HepG2 (cell line): Measurements from ENCODE around the gene ARTN. TPM values are rescaled to one million over a fixed set of nuclear protein-coding genes. Genes with fewer than 3 reads are reported as not detected.
A peak's percentile ranks its signal among the peaks of the same experiment; 100 is the strongest.

Experiments
- ATAC-seq: fragments of 200-7000 bp; cut with Tn5 transposase; 3 replicates; pipeline ENCODE4 v1.9.1; 2020; ENCODE audit warnings: mild to moderate bottlenecking, moderate library complexity
- BruUV-seq: library from RNA; stranded (reverse); fragments of 400-500 nt; replicated peaks from 2 replicates; lab custom pipeline; 2021; lab: Mats Ljungman, UMichigan
- CTCF ChIA-PET: fragments of 300-600 bp; formaldehyde crosslinking; extraction: SDS; loops from one replicate; lab custom pipeline; 2021; ENCODE audit warnings: low total read pairs, inconsistent platforms, low intra/inter-chr PET ratio; lab: Yijun Ruan, JAX
- POLR2A ChIA-PET: fragments of 350-600 bp; sonication (Branson Sonifier 250); formaldehyde crosslinking; loops from one replicate; lab custom pipeline; 2020; ENCODE audit warnings: antibody characterized with exemption, inconsistent platforms; lab: Yijun Ruan, JAX
- DNase-seq: peaks from one replicate; pipeline ENCODE4 v3.0.0-alpha.2; 2015; ENCODE audit warnings: low spot score
- FAIRE-seq: peaks from 3 replicates; lab custom pipeline; 2011; peaks lifted over from hg19 to GRCh38; lab: Jason Lieb, UNC
- H2AFZ ChIP-seq: one replicate; pipeline ENCODE4 v1.6.1; 2011; ENCODE audit warnings: low read length, inconsistent platforms
- H3K27ac ChIP-seq: fragments of 300-600 bp; 3 replicates; pipeline ENCODE4 v1.8.0; 2011; ENCODE audit warnings: mixed run types, mild to moderate bottlenecking, mixed read lengths, low read length, inconsistent platforms; ENCODE audit not compliant: insufficient read depth; ENCODE audit errors: extremely low read length
- H3K27me3 ChIP-seq, 2 experiments: fragments of 200-600 bp in 1 of 2; 2 replicates in 1 of 2; 3 replicates in 1 of 2; pipeline versions ENCODE4 v1.6.0 to v1.8.0; 2011; ENCODE audit warnings: low read length in 2 of 2, mild to moderate bottlenecking in 2 of 2, moderate library complexity in 2 of 2, inconsistent platforms in 1 of 2; ENCODE audit not compliant: insufficient read depth in 2 of 2, control insufficient read depth in 1 of 2
- H3K36me3 ChIP-seq, 2 experiments: fragments of 200-600 bp in 1 of 2; replicated peaks in 1 of 2; 2 replicates in 1 of 2; 3 replicates in 1 of 2; pipeline versions ENCODE4 v1.5.1 to v1.8.0; 2011; ENCODE audit warnings: low read length in 2 of 2, inconsistent platforms in 1 of 2; ENCODE audit not compliant: insufficient read depth in 2 of 2, control insufficient read depth in 1 of 2
- H3K4me1 ChIP-seq: 2 replicates; pipeline ENCODE4 v1.5.1; 2012; ENCODE audit warnings: low read length, inconsistent platforms; ENCODE audit not compliant: insufficient read depth
- H3K4me2 ChIP-seq: 2 replicates; pipeline ENCODE4 v1.6.0; 2011; ENCODE audit warnings: low read depth, low read length, inconsistent platforms
- H3K4me3 ChIP-seq, 3 experiments: fragments of 200-600 bp in 1 of 3; sonication (generic), shearing (Covaris generic) in 1 of 3; replicated peaks in 1 of 3; 2 replicates each; pipeline ENCODE4 v1.5.1; 2011 to 2016; ENCODE audit warnings: low read length in 3 of 3, inconsistent platforms in 2 of 3, low read depth in 2 of 3, mild to moderate bottlenecking in 2 of 3, control low read depth in 1 of 3, mixed read lengths in 1 of 3; ENCODE audit not compliant: insufficient read depth in 1 of 3
- H3K79me2 ChIP-seq: one replicate; pipeline ENCODE4 v1.6.1; 2011; ENCODE audit warnings: low read length, inconsistent platforms; ENCODE audit not compliant: insufficient read depth
- H3K9ac ChIP-seq: 2 replicates; pipeline ENCODE4 v1.6.0; 2011; ENCODE audit warnings: mild to moderate bottlenecking, low read depth, low read length, inconsistent platforms; ENCODE audit not compliant: insufficient read depth
- H3K9me3 ChIP-seq: 2 replicates; pipeline ENCODE4 v1.5.1; 2012; ENCODE audit warnings: mild to moderate bottlenecking, low read length
- H4K20me1 ChIP-seq: 2 replicates; pipeline ENCODE4 v1.6.0; 2011; ENCODE audit warnings: inconsistent platforms, mild to moderate bottlenecking, low read length, moderate library complexity; ENCODE audit not compliant: insufficient read depth
- ESRRA ChIP-seq: sonication (generic); formaldehyde crosslinking; IDR thresholded peaks from 2 replicates; pipeline ENCODE4 v1.5.1; 2020; ENCODE audit warnings: mild to moderate bottlenecking, low read depth, missing genetic modification reagents
- ISX ChIP-seq: sonication (generic); formaldehyde crosslinking; conservative IDR thresholded peaks from 2 replicates; pipeline ENCODE4 v1.5.0; 2020; ENCODE audit warnings: missing genetic modification reagents
- LCORL ChIP-seq, 2 experiments: fragments of 450-650 bp in 1 of 2; sonication (generic) in 1 of 2; formaldehyde crosslinking in 1 of 2; IDR thresholded peaks; 2 replicates each; pipeline versions ENCODE4 v1.5.0 to v1.6.1; 2017 to 2020; ENCODE audit warnings: antibody characterized with exemption in 1 of 2, missing genetic modification reagents in 1 of 2
- MYC ChIP-seq: sonication (generic); formaldehyde crosslinking; IDR thresholded peaks from 2 replicates; pipeline ENCODE4 v1.9.0; 2021; ENCODE audit warnings: missing genetic modification reagents, borderline replicate concordance
- NFIC ChIP-seq: IDR thresholded peaks from 2 replicates; pipeline ENCODE4 v1.6.1; 2012; ENCODE audit warnings: mild to moderate bottlenecking, low read length, inconsistent platforms
- NR2C2 ChIP-seq: sonication (generic); formaldehyde crosslinking; IDR thresholded peaks from 2 replicates; pipeline ENCODE4 v1.4.0; 2020; ENCODE audit warnings: missing genetic modification reagents, mild to moderate bottlenecking, moderate library complexity, borderline replicate concordance
- NR2F2 ChIP-seq: IDR thresholded peaks from 2 replicates; pipeline ENCODE4 v1.6.1; 2012; ENCODE audit warnings: low read depth, inconsistent platforms, borderline replicate concordance
- RBM39 ChIP-seq: fragments of 200-400 bp; formaldehyde crosslinking; IDR thresholded peaks from one replicate; pipeline ENCODE4 v1.6.1; 2018; ENCODE audit warnings: antibody characterized with exemption, mild to moderate bottlenecking, low read depth, low read length; ENCODE audit not compliant: poor library complexity, severe bottlenecking
- RFX1 ChIP-seq: fragments of 450-650 bp; IDR thresholded peaks from 2 replicates; pipeline ENCODE4 v1.6.1; 2017
- SMAD3 ChIP-seq: sonication (generic); formaldehyde crosslinking; IDR thresholded peaks from 2 replicates; pipeline ENCODE4 v1.4.0; 2020; ENCODE audit warnings: missing genetic modification reagents
- SOX6 ChIP-seq, 2 experiments: fragments of 450-650 bp in 1 of 2; sonication (generic) in 1 of 2; formaldehyde crosslinking in 1 of 2; IDR thresholded peaks; 2 replicates each; pipeline versions ENCODE4 v1.4.0 to v1.6.1; 2017 to 2020; ENCODE audit warnings: antibody characterized with exemption in 1 of 2, mild to moderate bottlenecking in 1 of 2, missing genetic modification reagents in 1 of 2
- STAT5B ChIP-seq: sonication (generic); formaldehyde crosslinking; IDR thresholded peaks from 2 replicates; pipeline ENCODE4 v1.4.0; 2020; ENCODE audit warnings: missing genetic modification reagents
- TP53 ChIP-seq: sonication (generic); formaldehyde crosslinking; conservative IDR thresholded peaks from 2 replicates; pipeline ENCODE4 v1.4.0; 2020; ENCODE audit warnings: missing genetic modification reagents
- TSC22D2 ChIP-seq: sonication (generic); formaldehyde crosslinking; IDR thresholded peaks from 2 replicates; pipeline ENCODE4 v1.5.1; 2020; ENCODE audit warnings: missing genetic modification reagents, mild to moderate bottlenecking, borderline replicate concordance
- YEATS2 ChIP-seq: sonication (generic); formaldehyde crosslinking; IDR thresholded peaks from 2 replicates; pipeline ENCODE4 v1.4.0; 2020; ENCODE audit warnings: missing genetic modification reagents, borderline replicate concordance
- ZC3H13 ChIP-seq: sonication (generic); formaldehyde crosslinking; IDR thresholded peaks from 2 replicates; pipeline ENCODE4 v1.8.1; 2023; ENCODE audit warnings: mild to moderate bottlenecking, missing genetic modification reagents, moderate library complexity
- ZNF264 ChIP-seq: sonication (generic); formaldehyde crosslinking; IDR thresholded peaks from 2 replicates; pipeline ENCODE4 v1.4.0; 2020; ENCODE audit warnings: missing genetic modification reagents
- ZNF563 ChIP-seq: sonication (generic); formaldehyde crosslinking; IDR thresholded peaks from 2 replicates; pipeline ENCODE4 v1.8.0; 2022; ENCODE audit warnings: mild to moderate bottlenecking, moderate library complexity, missing genetic modification reagents
- ZNF572 ChIP-seq: sonication (generic); formaldehyde crosslinking; IDR thresholded peaks from 2 replicates; pipeline ENCODE4 v1.5.1; 2020; ENCODE audit warnings: mild to moderate bottlenecking, missing genetic modification reagents
- ZNF75D ChIP-seq: sonication (generic); formaldehyde crosslinking; IDR thresholded peaks from 2 replicates; pipeline ENCODE4 v1.8.1; 2023; ENCODE audit warnings: missing genetic modification reagents, mild to moderate bottlenecking, borderline replicate concordance
- WGBS: methylation state at CpG from one replicate; pipeline ENCODE4 v1.1.6; 2017; ENCODE audit warnings: low lambda C conversion rate; 5-methylcytosine and 5-hydroxymethylcytosine counted together
- in situ Hi-C: cut with HindIII; loops from 2 replicates; pipeline ENCODE4 v1.10.0; 2017; ENCODE audit warnings: low pct_unique_long_range_greater_than_20kb; ENCODE audit not compliant: extremely low pct_ligation_motif_present
- intact Hi-C: fragments of 100-400 bp; cut with micrococcal nuclease; formaldehyde crosslinking; loops from one replicate; pipeline ENCODE4 v1.10.0; 2022; ENCODE audit not compliant: unreplicated experiment
- polyA plus RNA-seq, 8 experiments: library from polyadenylated mRNA; depleted of rRNA in 3 of 8; stranded (reverse) in 7 of 8; unstranded in 1 of 8; fragments of >200 nt; fragmentation: Illumina TruSeq in 4 of 8; extraction: Trizol in 4 of 8; gene quantifications; 2 replicates each; pipeline versions ENCODE4 v1.2.1 to v1.2.3, GENCODE V29; 2011 to 2016; ENCODE audit warnings: low read depth in 4 of 8, missing spikeins in 1 of 8, mixed read lengths in 1 of 8; ENCODE audit not compliant: insufficient read depth in 1 of 8
- total RNA-seq, 5 experiments: library from RNA; depleted of rRNA; stranded (reverse); fragments of >200 nt; fragmentation: Illumina TruSeq; extraction: Trizol; gene quantifications; 2 replicates each; pipeline ENCODE4 v1.2.3, GENCODE V29; 2016; ENCODE audit warnings: low read depth in 1 of 5
- TF ChIP-seq, protein P1 (sequence below): sonication (generic); formaldehyde crosslinking; IDR thresholded peaks from 2 replicates; pipeline ENCODE4 v1.4.0; 2020; ENCODE audit warnings: missing genetic modification reagents

ARTN gene
- total and polyA plus RNA-seq, 2 of the 13 experiments (the other 11 are each of a cell fraction or from before 2014, with no cell fraction given) = 0.11 to 0.62 TPM

- in situ Hi-C loops (no loop called here), intact Hi-C loops (no loop called here)
- BruUV-seq = no TSS peak
- peak within 1 kb of the TSS; percentile 86 for H3K9ac ChIP-seq
- FAIRE-seq (peak; percentile 40), DNase-seq (peak; percentile 84), ATAC-seq (peak; percentile 71)
- WGBS = under 1% methylated on average over 25 of the region's 93 CpGs
- POLR2A ChIA-PET = interaction anchor here (1.0 to 4.1 kb wide), 11 partner anchors 13 to 325 kb away, joined by 3 to 20 read pairs (median 5); partner anchors contain the start of genes IPO13, KDM4A and SLC6A9
- peak within 1 kb of the TSS; percentile 31 for H2AFZ ChIP-seq
- peaks cover 50% of the 10 kb centered on the region for H3K4me1 ChIP-seq
- peak within 1 kb of the TSS; percentile 95 to 96 (median 95) for H3K4me3 ChIP-seq
- no peaks in the 10 kb centered on the region for H3K9me3 ChIP-seq
- CTCF ChIA-PET = no interaction called here
- H3K27me3 ChIP-seq = no peaks in the 10 kb centered on the region
- peaks cover 36% of the 10 kb centered on the region for H3K79me2 ChIP-seq
- peak within 1 kb of the TSS; percentile 75 for H3K27ac ChIP-seq
- H3K4me2 ChIP-seq = peak within 1 kb of the TSS; percentile 99
- H4K20me1 ChIP-seq = peaks cover 4% of the 10 kb centered on the region; the same call in 1 of the 2 replicates
- H3K36me3 ChIP-seq = peaks cover 3 to 12% of the 10 kb centered on the region in 2 experiments; a peak in 4 of 5 replicates
- TF ChIP-seq ESRRA (CRISPR knock-in tag) (0 out of 2 replicates have a peak, but pooled peaks have one; percentile 8), ZNF563 (CRISPR knock-in tag) (peak; percentile 74; the same call in 1 of the 2 replicates), NFIC (no peak), ISX (CRISPR knock-in tag) (no peak), ZNF572 (CRISPR knock-in tag) (0 out of 2 replicates have a peak, but pooled peaks have one; percentile 59), SMAD3 (CRISPR knock-in tag) (no peak), RFX1 (no peak), ZC3H13 (CRISPR knock-in tag) (peak; percentile 74; the same call in 1 of the 2 replicates), NR2F2 (no peak), STAT5B (CRISPR knock-in tag) (no peak), ZNF75D (CRISPR knock-in tag) (no peak), MYC (CRISPR knock-in tag) (peak; percentile 85; the same call in 1 of the 2 replicates), TSC22D2 (CRISPR knock-in tag) (no peak), NR2C2 (peak; percentile 92), YEATS2 (peak; percentile 86; the same call in 1 of the 2 replicates), LCORL (IDR thresholded peaks at IDR 0.05) (no peak), LCORL (CRISPR knock-in tag; IDR thresholded peaks at IDR 0.05) (peak; percentile 61; the same call in 1 of the 2 replicates), ZNF264 (CRISPR knock-in tag) (no peak), TP53 (CRISPR knock-in tag) (no peak), RBM39 (peak; percentile 84), SOX6 (IDR thresholded peaks at IDR 0.05) (no peak), SOX6 (CRISPR knock-in tag; IDR thresholded peaks at IDR 0.05) (peak; percentile 78)
- TF ChIP-seq, protein P1, sequence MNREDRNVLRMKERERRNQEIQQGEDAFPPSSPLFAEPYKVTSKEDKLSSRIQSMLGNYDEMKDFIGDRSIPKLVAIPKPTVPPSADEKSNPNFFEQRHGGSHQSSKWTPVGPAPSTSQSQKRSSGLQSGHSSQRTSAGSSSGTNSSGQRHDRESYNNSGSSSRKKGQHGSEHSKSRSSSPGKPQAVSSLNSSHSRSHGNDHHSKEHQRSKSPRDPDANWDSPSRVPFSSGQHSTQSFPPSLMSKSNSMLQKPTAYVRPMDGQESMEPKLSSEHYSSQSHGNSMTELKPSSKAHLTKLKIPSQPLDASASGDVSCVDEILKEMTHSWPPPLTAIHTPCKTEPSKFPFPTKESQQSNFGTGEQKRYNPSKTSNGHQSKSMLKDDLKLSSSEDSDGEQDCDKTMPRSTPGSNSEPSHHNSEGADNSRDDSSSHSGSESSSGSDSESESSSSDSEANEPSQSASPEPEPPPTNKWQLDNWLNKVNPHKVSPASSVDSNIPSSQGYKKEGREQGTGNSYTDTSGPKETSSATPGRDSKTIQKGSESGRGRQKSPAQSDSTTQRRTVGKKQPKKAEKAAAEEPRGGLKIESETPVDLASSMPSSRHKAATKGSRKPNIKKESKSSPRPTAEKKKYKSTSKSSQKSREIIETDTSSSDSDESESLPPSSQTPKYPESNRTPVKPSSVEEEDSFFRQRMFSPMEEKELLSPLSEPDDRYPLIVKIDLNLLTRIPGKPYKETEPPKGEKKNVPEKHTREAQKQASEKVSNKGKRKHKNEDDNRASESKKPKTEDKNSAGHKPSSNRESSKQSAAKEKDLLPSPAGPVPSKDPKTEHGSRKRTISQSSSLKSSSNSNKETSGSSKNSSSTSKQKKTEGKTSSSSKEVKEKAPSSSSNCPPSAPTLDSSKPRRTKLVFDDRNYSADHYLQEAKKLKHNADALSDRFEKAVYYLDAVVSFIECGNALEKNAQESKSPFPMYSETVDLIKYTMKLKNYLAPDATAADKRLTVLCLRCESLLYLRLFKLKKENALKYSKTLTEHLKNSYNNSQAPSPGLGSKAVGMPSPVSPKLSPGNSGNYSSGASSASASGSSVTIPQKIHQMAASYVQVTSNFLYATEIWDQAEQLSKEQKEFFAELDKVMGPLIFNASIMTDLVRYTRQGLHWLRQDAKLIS = no peak
Observed at GRCh38 chr1:43974443-43975248, 41.0 kb downstream of the ARTN start, which contains the start of gene ATP6V0B. Gene ATP6V0B, plus strand, starts transcription at chr1:43974960. Its CDS starts 81 bp downstream, at chr1:43975041.
